Astrocyte of the hippocampus (primary cell): ENCODE data around the gene RXRA.

Experiments used
- DNase-seq: peaks from one replicate; pipeline ENCODE4 v3.0.0; 2011; ENCODE audit warnings: low read depth, low spot score

The RXRA gene

GRCh38 chr9:134352247-134352933, 26.1 kb downstream of the RXRA start:
- no peak for DNase-seq

GRCh38 chr9:134353539-134353938, 27.3 kb downstream of the RXRA start:
- DNase-seq: no peak

GRCh38 chr9:134355158-134355557, 28.9 kb downstream of the RXRA start:
- no peak for DNase-seq

GRCh38 chr9:134355561-134356279, 29.5 kb downstream of the RXRA start:
- DNase-seq: no peak

GRCh38 chr9:134356496-134357470, 30.5 kb downstream of the RXRA start:
- no peak for DNase-seq

GRCh38 chr9:134357631-134358025, 31.4 kb downstream of the RXRA start:
- DNase-seq: no peak

- no peak for DNase-seq
These were observed 31.9 kb downstream of the RXRA start for GRCh38 chr9:134358026-134358661.

GRCh38 chr9:134358662-134359319, 32.5 kb downstream of the RXRA start:
- peak; percentile 73 for DNase-seq

GRCh38 chr9:134359493-134360179, 33.4 kb downstream of the RXRA start:
- DNase-seq: no peak

- DNase-seq: no peak
These were observed 34.0 kb downstream of the RXRA start for GRCh38 chr9:134360180-134360759.

GRCh38 chr9:134360897-134361296, 34.6 kb downstream of the RXRA start:
- DNase-seq: peak; percentile 82

GRCh38 chr9:134361426-134361825, 35.2 kb downstream of the RXRA start:
- no peak for DNase-seq

- DNase-seq: peak; percentile 17
These were observed 35.7 kb downstream of the RXRA start for GRCh38 chr9:134361843-134362414.

GRCh38 chr9:134363450-134363849, 37.2 kb downstream of the RXRA start:
- DNase-seq: no peak

- no peak for DNase-seq
These were observed 38.3 kb downstream of the RXRA start for GRCh38 chr9:134364391-134365114.

- DNase-seq: no peak
These were observed 38.9 kb downstream of the RXRA start for GRCh38 chr9:134365115-134365596.

GRCh38 chr9:134365791-134366222, 39.6 kb downstream of the RXRA start:
- peak; percentile 53 for DNase-seq

- DNase-seq: peak; percentile 86
These were observed 40.2 kb downstream of the RXRA start for GRCh38 chr9:134366223-134367031.
